Putamen (tissue), 1 donor: Measurements from ENCODE around the gene SHOC1.
"Not testable (repeated sequence)": the region's sequence is repeated elsewhere in the genome, so short reads cannot be mapped to it uniquely, and the experiment has no call there.

Source experiments
- DNase-seq: peaks from one replicate; pipeline ENCODE4 v3.0.0-alpha.2; 2016; ENCODE audit warnings: low spot score

The SHOC1 gene

GRCh38 chr9:111805262-111805661 lies 10.5 kb upstream of the SHOC1 start:
- no peak for DNase-seq

- DNase-seq = no peak
These were observed 9.9 kb upstream of the SHOC1 start for GRCh38 chr9:111804636-111805035.

- no peak for DNase-seq
These were observed 9.2 kb upstream of the SHOC1 start for GRCh38 chr9:111803924-111804323.

GRCh38 chr9:111799915-111800526 lies 5.3 kb upstream of the SHOC1 start:
- DNase-seq = no peak

- DNase-seq = no peak
These were observed 4.8 kb upstream of the SHOC1 start for GRCh38 chr9:111799506-111799905.

GRCh38 chr9:111798786-111799185 lies 4.0 kb upstream of the SHOC1 start:
- no peak for DNase-seq

- DNase-seq = no peak
These were observed 761 bp upstream of the SHOC1 start for GRCh38 chr9:111795557-111795839.

- not testable (repeated sequence) for DNase-seq
These were observed 2.9 kb downstream of the SHOC1 start for GRCh38 chr9:111791821-111792220.

GRCh38 chr9:111789881-111790280 lies 4.9 kb downstream of the SHOC1 start:
- DNase-seq = no peak

- DNase-seq = no peak
These were observed 10.9 kb downstream of the SHOC1 start for GRCh38 chr9:111783857-111784256.

GRCh38 chr9:111783424-111783823 lies 11.3 kb downstream of the SHOC1 start:
- DNase-seq = no peak

- no peak for DNase-seq
These were observed 28.7 kb downstream of the SHOC1 start for GRCh38 chr9:111766066-111766465.

GRCh38 chr9:111762556-111762955 lies 32.2 kb downstream of the SHOC1 start:
- DNase-seq = no peak

GRCh38 chr9:111759762-111760639 lies 34.7 kb downstream of the SHOC1 start:
- peak; percentile 67 for DNase-seq

- DNase-seq = no peak
These were observed 39.9 kb downstream of the SHOC1 start for GRCh38 chr9:111754800-111755199.

GRCh38 chr9:111752455-111752854 lies 42.3 kb downstream of the SHOC1 start:
- DNase-seq = no peak
